Measurements from ENCODE around the gene SPAG7.

Gene SPAG7

DNA sequence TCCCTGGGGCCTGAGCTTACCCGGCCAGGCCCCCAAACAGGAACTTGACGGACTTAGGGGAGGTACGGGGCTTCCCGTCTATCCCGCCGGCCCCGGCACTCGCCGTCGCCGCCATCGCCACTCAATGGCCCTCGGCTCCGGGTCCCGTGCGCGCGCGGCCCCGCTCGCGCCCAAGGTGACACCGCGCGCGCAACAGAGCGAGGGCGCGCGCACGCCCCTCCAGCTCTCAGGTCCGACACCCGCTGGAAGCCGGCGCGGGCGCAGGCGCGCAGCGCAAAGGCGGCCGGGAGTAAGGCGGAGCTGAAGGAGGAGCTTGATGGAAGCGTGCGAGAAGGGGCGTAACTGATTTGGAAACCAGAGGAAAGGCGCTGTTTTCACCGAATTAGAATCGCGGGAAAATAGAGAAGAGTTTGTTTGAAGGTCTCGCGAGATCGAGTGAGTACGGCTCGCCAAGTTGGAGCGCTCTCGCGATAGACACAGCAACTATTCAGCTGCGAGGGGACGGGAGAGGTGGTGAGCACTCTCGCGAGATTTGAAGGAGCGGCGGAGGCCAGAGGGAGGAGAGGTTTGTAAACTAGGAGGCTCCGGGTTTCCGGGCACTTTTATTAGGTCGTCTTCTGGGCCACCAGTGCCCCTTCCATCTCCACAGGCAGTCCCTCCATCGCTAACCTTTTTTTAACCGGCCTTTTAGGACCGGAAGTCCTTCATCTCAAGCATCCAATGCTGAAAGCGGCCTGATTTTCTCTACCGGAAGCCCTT, 27.6 kb downstream of the SPAG7 start, which contains the start of the genes RNF167 and SLC25A11:
TSS of gene RNF167 (plus strand) at position 473 of the 759 bp plus-strand sequence. CDS start 642 bp downstream, outside the sequence.
TSS of gene SLC25A11 (minus strand) at position 251 of the 759 bp plus-strand sequence. CDS start at position 115, 136 bp downstream.
- peak within 1 kb of the TSS; percentile 42 for H3K14ac ChIP-seq (ENCODE audit: low read length)
- H2BK15ac ChIP-seq (ENCODE audit: low read length): peak within 1 kb of the TSS; percentile 89
- peak within 1 kb of the TSS; percentile 87 for H3K23ac ChIP-seq (ENCODE audit: low read depth, low read length, poor library complexity)
- DNase-seq (ENCODE audit: low spot score): peak; percentile 99
- H3K79me1 ChIP-seq (ENCODE audit: low read depth, low read length): peaks cover 19% of the 10 kb centered on the region
- H3K27me3 ChIP-seq (ENCODE audit: control insufficient read depth in 3 of 3, insufficient read depth in 3 of 3, low read depth in 1 of 3, low read length in 3 of 3): no peaks in the 10 kb centered on the region
- peak within 1 kb of the TSS; percentile 65 for H2BK120ac ChIP-seq (ENCODE audit: low read depth, low read length)
- peak within 1 kb of the TSS; percentile 95 for H3K4me2 ChIP-seq (ENCODE audit: insufficient read depth, low read length, poor library complexity, severe bottlenecking)
- H3K9ac ChIP-seq (ENCODE audit: low read depth, low read length, poor library complexity): peak within 1 kb of the TSS; percentile 95
- H2AFZ ChIP-seq (ENCODE audit: low read length): peak within 1 kb of the TSS; percentile 90
- no CpG with 5 or more reads among the region's 72 CpGs for WGBS, 2 donors (ENCODE audit: extremely low coverage in 2 of 2, insufficient read length in 2 of 2, insufficient replicate concordance in 1 of 2)
- H3K4ac ChIP-seq (ENCODE audit: low read length): peak within 1 kb of the TSS; percentile 53
- H3K4me1 ChIP-seq (ENCODE audit: control insufficient read depth in 2 of 2, insufficient read depth in 1 of 2, low read depth in 1 of 2, low read length in 2 of 2): peaks cover 9 to 12% of the 10 kb centered on the region in 2 donors
- H4K8ac ChIP-seq (ENCODE audit: low read depth, low read length): no peak within 1 kb of the TSS
- H2BK5ac ChIP-seq (ENCODE audit: low read length): peak within 1 kb of the TSS; percentile 8
- peak within 1 kb of the TSS; percentile 88 for H2AK5ac ChIP-seq (ENCODE audit: low read depth, low read length)
- H2BK12ac ChIP-seq (ENCODE audit: low read length): no peak within 1 kb of the TSS
- peak within 1 kb of the TSS; percentile 95 for H3K27ac ChIP-seq (replicated peaks; ENCODE audit: low read length)
- H3K36me3 ChIP-seq (replicated peaks in 1 of 2; ENCODE audit: control insufficient read depth in 2 of 2, insufficient read depth in 2 of 2, low read length in 2 of 2): peaks cover 44 to 68% of the 10 kb centered on the region in 2 donors
- H3K9me3 ChIP-seq (replicated peaks in 1 of 2; ENCODE audit: control insufficient read depth in 2 of 2, insufficient read depth in 1 of 2, low read depth in 1 of 2, low read length in 2 of 2): no peaks in the 10 kb centered on the region
- peak within 1 kb of the TSS; percentile 95 for H3K18ac ChIP-seq (ENCODE audit: low read length)
- H4K91ac ChIP-seq (ENCODE audit: low read depth, low read length, poor library complexity): no peak within 1 kb of the TSS
- H3K4me3 ChIP-seq (ENCODE audit: low read length in 2 of 2): peak within 1 kb of the TSS; percentile 93 to 95

GRCh38 chr17:4939546-4939795, 28.1 kb downstream of the SPAG7 start:
- DNase-seq (ENCODE audit: low spot score): no peak
- WGBS, 2 donors (ENCODE audit: extremely low coverage in 2 of 2, insufficient read length in 2 of 2, insufficient replicate concordance in 1 of 2): no CpG with 5 or more reads among the region's 16 CpGs
- peaks cover 39 to 63% of the 10 kb centered on the region in 2 donors for H3K36me3 ChIP-seq (replicated peaks in 1 of 2; ENCODE audit: control insufficient read depth in 2 of 2, insufficient read depth in 2 of 2, low read length in 2 of 2)

GRCh38 chr17:4938688-4939545, 28.7 kb downstream of the SPAG7 start:
- Histone ChIP-seq H3K18ac (ENCODE audit: low read length) (peak overlapping the region; percentile 95), H3K4me3 (ENCODE audit: low read length in 2 of 2) (peak overlapping the region; percentile 93 to 95), H2BK5ac (ENCODE audit: low read length) (peak overlapping the region; percentile 8), H2BK12ac (ENCODE audit: low read length) (no peak overlapping the region), H3K27ac (replicated peaks; ENCODE audit: low read length) (peak overlapping the region; percentile 95), H3K4me2 (ENCODE audit: insufficient read depth, low read length, poor library complexity, severe bottlenecking) (peak overlapping the region; percentile 95), H4K8ac (ENCODE audit: low read depth, low read length) (no peak overlapping the region), H3K9me3 (replicated peaks in 1 of 2; ENCODE audit: control insufficient read depth in 2 of 2, insufficient read depth in 1 of 2, low read depth in 1 of 2, low read length in 2 of 2) (no peaks in the 10 kb centered on the region), H3K4me1 (ENCODE audit: control insufficient read depth in 2 of 2, insufficient read depth in 1 of 2, low read depth in 1 of 2, low read length in 2 of 2) (peaks cover 11 to 12% of the 10 kb centered on the region in 2 donors), H3K36me3 (replicated peaks in 1 of 2; ENCODE audit: control insufficient read depth in 2 of 2, insufficient read depth in 2 of 2, low read length in 2 of 2) (peaks cover 35 to 58% of the 10 kb centered on the region in 2 donors), H3K9ac (ENCODE audit: low read depth, low read length, poor library complexity) (peak overlapping the region; percentile 94), H2BK15ac (ENCODE audit: low read length) (peak overlapping the region; percentile 89), H2AFZ (ENCODE audit: low read length) (peak overlapping the region; percentile 90), H2AK5ac (ENCODE audit: low read depth, low read length) (peak overlapping the region; percentile 58), H2BK120ac (ENCODE audit: low read depth, low read length) (peak overlapping the region; percentile 65), H3K4ac (ENCODE audit: low read length) (no peak overlapping the region), H3K79me1 (ENCODE audit: low read depth, low read length) (peaks cover 19% of the 10 kb centered on the region), H4K91ac (ENCODE audit: low read depth, low read length, poor library complexity) (no peak overlapping the region), H3K23ac (ENCODE audit: low read depth, low read length, poor library complexity) (peak overlapping the region; percentile 87), H3K27me3 (ENCODE audit: control insufficient read depth in 3 of 3, insufficient read depth in 3 of 3, low read depth in 1 of 3, low read length in 3 of 3) (no peaks in the 10 kb centered on the region), H3K14ac (ENCODE audit: low read length) (no peak overlapping the region)
- no peak for DNase-seq (ENCODE audit: low spot score)
- WGBS, 2 donors (ENCODE audit: extremely low coverage in 2 of 2, insufficient read length in 2 of 2, insufficient replicate concordance in 1 of 2): no CpG with 5 or more reads among the region's 19 CpGs

More at GRCh38 chr17:4939546-4939795, 28.1 kb downstream of the SPAG7 start:
- Histone ChIP-seq H2BK12ac (ENCODE audit: low read length) (no peak overlapping the region), H4K8ac (ENCODE audit: low read depth, low read length) (no peak overlapping the region), H3K9ac (ENCODE audit: low read depth, low read length, poor library complexity) (peak overlapping the region; percentile 94), H2BK120ac (ENCODE audit: low read depth, low read length) (peak overlapping the region; percentile 65), H3K23ac (ENCODE audit: low read depth, low read length, poor library complexity) (peak overlapping the region; percentile 87), H3K4me2 (ENCODE audit: insufficient read depth, low read length, poor library complexity, severe bottlenecking) (peak overlapping the region; percentile 95), H3K4ac (ENCODE audit: low read length) (peak overlapping the region; percentile 53), H2BK15ac (ENCODE audit: low read length) (peak overlapping the region; percentile 89), H2BK5ac (ENCODE audit: low read length) (peak overlapping the region; percentile 8), H3K27me3 (ENCODE audit: control insufficient read depth in 3 of 3, insufficient read depth in 3 of 3, low read depth in 1 of 3, low read length in 3 of 3) (no peaks in the 10 kb centered on the region), H3K27ac (replicated peaks; ENCODE audit: low read length) (peak overlapping the region; percentile 95), H3K4me3 (ENCODE audit: low read length in 2 of 2) (peak overlapping the region; percentile 93 to 95), H3K18ac (ENCODE audit: low read length) (peak overlapping the region; percentile 95), H3K79me1 (ENCODE audit: low read depth, low read length) (peaks cover 19% of the 10 kb centered on the region), H3K4me1 (ENCODE audit: control insufficient read depth in 2 of 2, insufficient read depth in 1 of 2, low read depth in 1 of 2, low read length in 2 of 2) (peaks cover 9 to 12% of the 10 kb centered on the region in 2 donors), H2AK5ac (ENCODE audit: low read depth, low read length) (peak overlapping the region; percentile 58), H4K91ac (ENCODE audit: low read depth, low read length, poor library complexity) (no peak overlapping the region), H3K14ac (ENCODE audit: low read length) (peak overlapping the region; percentile 42), H2AFZ (ENCODE audit: low read length) (peak overlapping the region; percentile 90), H3K9me3 (replicated peaks in 1 of 2; ENCODE audit: control insufficient read depth in 2 of 2, insufficient read depth in 1 of 2, low read depth in 1 of 2, low read length in 2 of 2) (no peaks in the 10 kb centered on the region)

Measured in neuronal stem cell (in vitro differentiated cells).